ENCODE measurements around the gene ARHGAP27.

The ARHGAP27 gene

DNA sequence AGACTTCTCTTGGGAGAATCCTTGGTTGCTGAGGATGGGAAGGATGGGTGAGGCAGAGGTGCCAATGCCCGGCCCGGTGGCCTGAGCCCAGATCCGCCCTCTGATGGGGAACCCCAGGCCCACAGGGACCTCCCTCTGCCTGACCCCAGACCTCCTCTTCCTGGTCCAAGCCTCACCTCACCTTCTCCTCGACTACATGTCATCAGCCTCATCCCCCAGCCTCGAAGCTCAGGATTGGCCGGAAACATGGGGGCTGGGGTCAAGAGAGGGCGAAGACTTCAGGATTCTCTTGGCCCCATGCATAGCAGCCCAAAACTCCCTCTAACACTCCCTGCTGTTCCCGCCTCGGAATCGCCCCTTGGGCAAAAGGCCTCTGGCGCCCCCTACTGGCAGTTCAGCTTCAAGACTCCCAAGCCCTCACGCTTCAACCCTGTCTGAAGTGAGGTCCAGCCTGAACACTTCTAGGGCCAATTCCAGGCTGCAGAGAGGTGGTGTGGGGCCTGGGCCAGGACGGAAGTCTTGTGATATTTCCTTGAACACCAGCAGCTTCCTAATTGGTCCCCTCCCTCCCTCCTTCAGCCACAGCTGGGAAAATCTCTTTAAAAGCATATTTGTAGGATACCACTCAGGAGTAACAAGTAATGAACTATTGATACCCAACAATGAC, 47.2 kb downstream of the ARHGAP27 start:
- peak; percentile 75 for DNase-seq (ENCODE audit: low read depth)

DNA sequence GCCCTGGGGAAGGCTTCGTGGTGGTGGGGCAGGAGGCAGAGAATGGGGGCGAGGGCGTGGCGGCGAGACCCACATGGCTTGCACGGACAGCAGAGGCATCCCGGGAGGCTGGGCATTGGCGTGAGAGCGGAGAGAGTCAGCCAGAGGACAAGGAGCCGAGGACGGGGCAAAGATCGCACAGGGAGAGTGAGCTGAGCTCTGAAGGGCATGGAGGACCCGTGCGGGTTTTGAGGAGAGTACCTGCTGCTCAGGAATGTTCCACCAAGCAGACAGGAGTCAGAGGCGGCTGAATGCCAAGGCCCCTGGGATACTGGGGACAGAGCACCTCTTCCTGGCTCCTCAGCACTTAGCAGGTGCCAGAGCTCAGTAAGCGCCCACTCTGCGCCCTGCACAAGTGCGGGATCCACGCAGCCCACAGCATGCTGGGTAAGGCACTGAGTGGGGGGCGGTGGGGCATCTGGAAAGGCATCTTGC, 47.8 kb downstream of the ARHGAP27 start:
- no peak for DNase-seq (ENCODE audit: low read depth)

DNA sequence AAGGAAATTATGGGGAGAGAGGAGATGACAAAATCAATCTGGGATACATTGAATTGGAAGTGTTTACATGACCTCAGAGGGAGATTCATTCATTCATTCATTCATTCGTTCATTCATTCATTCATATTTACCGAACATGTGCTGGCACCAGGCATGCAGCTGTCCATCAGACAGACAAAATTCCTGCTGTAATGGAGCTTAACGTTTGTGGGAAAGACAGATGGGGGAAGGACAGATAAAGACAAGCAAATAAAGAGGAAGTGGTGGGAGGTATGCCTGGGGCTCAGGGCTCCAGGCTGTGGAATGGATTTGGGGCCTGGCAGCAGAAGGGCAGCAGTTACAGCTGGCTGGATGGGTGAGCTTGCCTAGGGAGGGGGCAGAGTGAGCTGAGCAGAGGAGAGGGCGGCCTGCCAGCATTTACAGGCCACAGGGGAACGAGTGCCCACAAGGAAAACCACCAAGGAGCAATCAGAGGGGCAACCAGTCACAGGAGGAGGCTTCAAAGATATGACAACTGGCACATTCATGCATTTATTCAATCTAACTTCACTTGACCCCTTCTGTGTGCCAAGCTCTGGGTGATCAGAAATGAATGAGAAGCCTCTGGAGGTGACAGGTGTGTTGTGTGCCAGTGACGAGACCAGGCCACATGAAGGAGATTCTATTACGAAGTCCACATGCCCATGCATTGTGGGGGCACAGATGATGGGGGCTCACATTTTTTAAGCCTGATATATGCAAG, 48.5 kb downstream of the ARHGAP27 start:
- no peak for DNase-seq (ENCODE audit: low read depth)

DNA sequence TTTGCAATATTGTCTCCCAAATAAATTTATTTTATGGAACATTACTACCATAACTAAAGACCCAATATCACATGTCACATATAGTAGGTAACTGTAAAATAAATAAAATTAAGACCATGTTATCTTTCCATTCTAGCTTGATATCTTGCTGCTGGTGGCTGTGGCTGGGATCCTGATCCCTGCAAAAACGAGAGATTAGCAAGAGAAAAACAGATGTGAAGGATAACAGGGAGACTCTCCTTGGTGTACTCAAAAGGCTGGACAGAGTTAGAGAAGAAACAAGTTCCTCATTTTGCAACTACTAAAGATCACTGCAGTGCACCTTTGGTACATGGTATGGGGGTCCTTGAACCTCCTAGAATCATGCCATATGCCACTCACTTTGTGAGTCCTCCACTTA, 49.7 kb downstream of the ARHGAP27 start:
- DNase-seq (ENCODE audit: low read depth): no peak

DNA sequence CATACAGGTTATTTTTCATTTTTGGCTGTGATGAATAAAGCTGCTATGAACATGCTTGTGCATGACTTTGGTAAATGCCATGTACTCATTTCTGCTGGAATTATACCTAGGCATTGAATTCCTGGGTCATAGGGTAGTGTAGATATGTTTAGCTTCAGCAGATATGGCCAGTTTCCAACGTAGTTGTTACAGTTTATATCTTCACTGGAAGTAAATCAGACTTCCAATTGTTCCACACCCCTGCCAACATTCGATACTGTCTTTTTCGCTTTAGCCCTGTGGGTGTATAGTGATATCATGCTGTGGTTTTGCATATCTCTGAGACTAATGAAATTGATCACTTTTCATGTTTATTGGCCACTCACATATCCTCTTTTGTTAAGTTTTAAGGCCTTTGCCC, 50.4 kb downstream of the ARHGAP27 start:
- DNase-seq (ENCODE audit: low read depth): no peak

DNA sequence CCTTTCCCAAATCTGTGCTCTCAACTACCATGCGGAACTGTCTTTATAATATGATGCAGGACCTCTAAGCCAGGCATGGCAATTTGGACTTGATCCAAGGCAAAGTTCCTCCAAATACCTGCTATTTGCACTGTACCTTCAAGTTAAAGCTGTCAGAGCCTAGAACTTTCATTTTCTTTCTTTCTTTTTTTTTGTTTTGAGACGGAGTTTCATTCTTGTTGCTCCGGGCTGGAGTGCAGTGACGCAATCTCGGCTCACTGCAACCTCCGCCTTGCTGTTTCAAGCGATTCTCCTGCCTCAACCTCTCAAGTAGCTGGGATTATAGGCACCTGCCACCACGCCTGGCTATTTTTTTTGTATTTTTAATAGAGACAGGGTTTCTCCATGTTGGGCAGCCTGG, 51.7 kb downstream of the ARHGAP27 start:
- DNase-seq (ENCODE audit: low read depth): no peak

DNA sequence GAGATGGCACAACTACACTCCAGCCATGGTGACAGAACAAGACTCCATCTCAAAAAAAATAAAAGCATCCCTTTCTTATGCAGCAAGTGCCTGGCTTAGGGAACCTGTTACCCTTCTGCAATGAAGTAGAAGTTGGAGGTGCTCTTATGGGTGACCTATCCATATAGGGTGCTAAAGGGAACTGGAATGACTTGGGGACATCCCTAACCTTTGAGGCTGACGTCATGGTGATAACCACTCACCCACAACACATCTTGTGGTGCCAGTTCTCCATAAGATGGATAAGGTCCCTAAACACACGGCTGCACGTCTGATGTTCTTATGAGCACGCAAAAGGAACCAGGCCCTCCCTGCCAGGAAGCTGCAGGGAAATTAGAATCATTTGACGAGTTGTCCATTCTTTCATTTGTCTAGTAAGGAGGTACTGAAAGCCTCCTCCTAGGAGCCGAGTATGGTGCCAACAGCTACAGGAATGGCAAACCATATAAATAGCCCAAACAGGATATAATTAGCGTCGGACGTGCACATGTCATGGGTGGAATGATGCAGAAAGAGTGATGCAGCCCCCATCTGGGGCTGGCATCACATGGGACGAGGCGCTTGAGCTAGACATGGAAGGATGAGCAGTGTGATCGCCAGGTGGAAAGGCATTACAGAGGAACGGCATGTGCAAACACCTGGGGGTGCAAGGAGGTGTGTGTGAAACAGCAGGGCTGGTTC, 52.5 kb downstream of the ARHGAP27 start:
- no peak for DNase-seq (ENCODE audit: low read depth)

DNA sequence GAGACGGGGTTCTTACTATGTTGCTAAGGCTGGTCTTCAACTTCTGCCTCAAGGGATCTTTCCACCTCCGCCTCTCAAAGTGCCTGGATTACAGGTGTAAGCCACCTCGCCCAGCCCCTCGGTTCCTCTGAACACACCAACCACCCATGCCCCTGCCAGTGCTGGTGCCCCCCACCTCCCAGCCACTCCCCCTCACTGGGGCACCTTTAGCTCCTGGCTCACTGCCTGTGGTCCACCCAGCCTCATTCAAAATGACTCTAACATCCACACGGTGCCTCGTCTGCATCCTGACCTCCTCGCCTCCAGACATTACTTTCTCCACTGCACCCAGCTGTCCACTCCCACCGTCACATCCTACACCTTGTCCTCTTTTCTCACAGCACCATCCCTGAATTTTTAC, 55.3 kb downstream of the ARHGAP27 start:
- DNase-seq (ENCODE audit: low read depth): no peak

DNA sequence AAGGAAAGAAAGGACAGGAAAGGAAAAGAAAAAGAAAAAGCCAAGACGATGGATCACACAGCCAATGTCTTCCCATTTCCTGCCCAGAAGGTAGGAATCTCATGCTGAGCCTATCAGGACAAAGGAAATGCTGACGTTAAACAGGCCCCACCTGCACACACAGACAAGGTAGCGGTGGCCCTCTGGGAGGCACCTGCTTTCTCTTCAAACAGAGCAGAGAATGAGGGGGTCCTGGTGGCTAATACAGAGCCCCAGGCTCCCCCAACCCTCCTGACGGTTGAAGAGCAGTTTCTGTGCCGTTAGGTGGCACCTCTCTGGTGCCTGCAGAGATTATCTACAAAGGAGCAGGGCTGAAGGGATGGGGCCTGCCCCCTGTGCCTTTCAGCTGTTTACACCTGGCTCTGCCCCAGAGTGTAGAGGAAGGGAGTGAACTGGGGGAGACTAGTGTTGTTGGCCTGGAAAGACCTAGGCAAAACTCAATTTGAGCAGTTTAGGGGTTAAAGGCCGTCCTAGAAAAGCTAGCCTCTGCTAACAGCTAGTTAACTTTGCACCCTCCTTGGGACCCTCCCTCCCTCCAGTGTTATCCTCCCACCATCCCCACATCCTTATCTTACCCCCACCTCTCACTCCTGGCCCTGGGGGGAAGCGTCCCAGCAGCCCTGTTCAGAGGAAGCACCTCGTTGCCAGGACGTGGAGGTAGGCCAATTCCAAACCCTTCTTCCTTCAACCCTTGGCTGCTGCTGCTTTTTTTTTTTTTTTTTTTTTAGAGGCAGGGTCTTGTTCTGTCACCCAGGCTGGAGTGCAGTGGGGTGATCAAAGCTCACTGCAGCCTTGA, 56.3 kb downstream of the ARHGAP27 start:
- no peak for DNase-seq (ENCODE audit: low read depth)

DNA sequence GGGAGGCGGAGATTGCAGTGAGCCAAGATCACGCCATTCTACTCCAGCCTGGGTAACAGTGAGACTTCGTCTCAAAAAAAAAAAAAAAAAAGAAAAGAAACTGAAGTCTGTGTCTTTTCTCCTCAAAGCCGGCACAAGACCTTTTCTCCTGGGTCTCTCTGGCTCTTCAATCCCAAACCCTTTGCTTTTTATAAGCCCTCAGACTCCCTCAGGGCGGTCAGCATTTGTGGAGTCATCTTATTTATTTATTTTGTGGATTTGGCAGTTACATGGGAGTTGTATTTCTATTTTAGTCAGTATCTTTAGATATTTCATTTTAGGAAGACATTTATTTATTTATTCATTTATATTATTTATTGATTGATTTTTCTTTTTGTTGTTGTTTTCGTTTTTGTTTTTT, 58.2 kb downstream of the ARHGAP27 start:
- DNase-seq (ENCODE audit: low read depth): no peak

DNA sequence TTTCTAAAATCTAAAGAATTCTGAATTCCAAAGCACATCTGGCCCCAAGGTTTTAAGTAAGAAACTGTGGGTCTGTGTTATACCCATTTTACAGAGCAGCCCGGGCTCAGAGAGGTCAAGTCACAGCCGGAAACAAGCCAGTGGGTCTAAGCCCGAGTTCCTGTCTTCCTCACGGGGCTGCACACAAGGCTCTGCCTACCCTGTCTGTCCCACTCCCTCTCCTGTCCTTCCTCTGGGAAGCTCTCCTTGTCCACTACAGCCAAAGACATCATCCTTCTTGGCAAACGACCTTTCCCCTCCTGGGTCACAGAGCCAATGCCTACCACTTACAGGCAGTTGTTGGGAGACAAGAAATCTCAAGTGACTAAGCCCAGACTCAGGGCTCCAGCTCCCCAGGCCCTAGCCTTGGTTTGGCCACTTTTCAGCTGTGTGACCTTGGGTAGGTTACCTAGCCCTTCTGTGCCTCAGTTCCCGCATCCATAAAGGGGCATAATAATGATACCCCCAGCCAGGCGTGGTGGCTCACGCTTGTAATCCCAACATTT, 60.3 kb downstream of the ARHGAP27 start:
- DNase-seq (ENCODE audit: low read depth): no peak

DNA sequence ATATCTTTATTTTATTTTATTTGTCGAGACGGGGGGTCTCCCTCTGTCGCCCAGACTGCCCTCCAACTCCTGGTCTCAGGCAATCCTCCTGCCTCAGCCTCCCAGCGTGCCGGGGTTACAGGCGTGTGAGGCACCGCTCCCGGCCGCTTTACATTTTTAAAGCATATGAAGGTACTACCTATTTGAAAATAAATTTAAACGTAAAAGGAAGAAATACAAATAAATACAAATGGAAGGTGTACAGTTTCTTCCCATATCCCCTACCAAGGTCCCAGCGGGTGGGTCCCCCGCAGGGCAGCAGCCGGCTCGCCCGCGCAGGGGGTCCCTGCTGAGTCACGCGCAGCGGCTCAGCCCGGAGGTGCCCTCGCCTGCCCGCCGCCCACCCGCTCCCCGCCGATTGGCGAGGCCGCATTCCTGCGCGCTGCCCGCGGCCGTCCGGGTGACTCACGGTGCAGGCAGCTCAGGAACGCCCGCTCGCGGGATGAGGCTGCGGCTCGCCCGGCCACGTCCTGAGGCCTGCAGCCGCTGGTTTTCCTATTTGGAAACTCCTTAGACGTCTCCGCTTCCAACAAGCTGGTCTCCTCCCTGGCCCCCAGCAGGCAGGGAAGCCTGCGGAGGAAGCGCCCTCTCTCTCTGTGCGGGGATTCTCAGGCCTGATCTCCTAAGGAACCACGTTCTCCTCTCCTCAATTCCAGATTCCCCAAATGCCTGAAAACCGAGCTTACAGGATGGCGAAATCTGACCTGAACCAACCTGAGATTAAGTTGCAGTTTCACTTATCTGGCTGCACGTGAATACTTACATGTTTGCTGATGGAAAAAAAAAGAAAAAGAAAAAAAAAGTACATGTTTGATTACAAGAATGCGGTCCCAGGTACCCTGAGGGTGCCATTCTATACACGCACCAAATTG, 61.0 kb downstream of the ARHGAP27 start:
- DNase-seq (ENCODE audit: low read depth): peak; percentile 85

DNA sequence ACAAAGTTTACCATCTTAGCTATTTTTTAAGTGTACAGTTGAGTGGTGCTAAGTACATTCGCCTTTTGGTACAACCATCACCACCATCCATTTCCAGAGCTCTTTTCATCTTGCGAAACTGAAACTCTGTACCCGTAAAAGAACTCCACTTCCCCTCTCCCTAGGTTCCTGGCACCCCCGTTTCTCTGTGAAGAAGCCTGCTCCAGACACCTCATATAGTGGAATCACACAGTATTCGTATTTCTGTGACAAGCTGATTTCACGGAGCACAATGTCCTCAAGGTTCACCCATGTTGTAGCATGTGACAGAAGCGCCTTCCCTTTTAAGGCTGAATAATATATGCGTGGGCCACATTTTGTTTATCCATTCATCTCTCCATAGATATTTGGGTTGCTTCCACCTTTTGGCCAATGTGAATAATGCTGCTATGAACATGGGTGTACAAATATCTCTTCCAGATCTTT, 61.7 kb downstream of the ARHGAP27 start:
- no peak for DNase-seq (ENCODE audit: low read depth)

DNA sequence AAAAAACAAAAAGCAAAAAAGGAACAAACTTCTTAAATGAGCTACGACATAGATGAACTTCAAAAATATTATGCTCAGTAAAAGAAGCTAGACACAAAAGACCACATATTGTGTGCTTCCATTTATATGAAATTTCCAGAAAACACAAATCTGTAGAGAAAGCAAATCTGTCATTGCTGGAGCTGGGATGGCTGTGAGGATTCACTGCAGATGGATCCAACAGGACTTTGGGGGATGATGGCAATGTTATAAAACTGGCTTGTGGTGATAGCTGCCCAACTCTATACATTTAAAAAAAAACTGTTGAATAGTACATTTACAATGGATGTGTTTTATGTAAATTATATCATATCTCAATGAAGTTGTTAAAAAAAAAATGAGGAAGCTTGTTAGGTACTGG, 63.2 kb downstream of the ARHGAP27 start:
- no peak for DNase-seq (ENCODE audit: low read depth)

DNA sequence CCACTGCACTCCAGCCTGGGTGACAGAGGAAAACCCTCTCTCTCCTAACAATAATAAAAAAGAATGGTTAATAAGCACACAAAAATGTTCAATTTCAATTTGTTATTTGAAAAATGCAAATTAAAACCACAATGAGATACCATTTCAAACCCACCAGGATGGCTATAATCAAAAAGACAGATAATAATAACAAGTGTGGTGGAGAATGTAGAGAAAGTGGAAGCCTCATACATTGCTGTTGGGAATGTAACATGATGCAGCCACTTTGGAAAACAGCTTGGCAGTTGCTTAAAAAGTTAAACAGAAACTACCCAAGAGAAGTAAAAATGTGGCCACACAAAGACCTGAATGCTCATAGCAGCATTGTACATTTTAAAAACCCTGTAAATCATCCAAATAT, 64.0 kb downstream of the ARHGAP27 start:
- no peak for DNase-seq (ENCODE audit: low read depth)

DNA sequence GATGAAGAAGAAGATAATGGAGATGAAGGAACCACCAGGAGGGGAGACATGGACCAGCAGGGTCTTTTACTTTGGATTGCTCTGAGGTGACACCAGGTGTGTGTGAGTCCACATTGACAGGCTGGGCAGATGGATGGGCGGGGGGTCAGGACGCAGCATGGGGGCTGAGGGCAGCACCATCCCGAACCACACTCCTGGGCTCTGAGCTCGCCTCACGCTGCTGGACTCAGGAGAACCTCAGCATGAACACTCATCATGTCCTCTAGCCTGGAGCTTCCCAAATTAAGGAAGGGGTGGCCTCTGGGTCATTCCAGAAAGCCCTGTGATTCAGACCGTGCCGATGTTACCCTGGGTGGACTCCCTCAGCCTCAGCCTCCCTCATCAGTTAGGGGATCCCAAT, 65.5 kb downstream of the ARHGAP27 start:
- no peak for DNase-seq (ENCODE audit: low read depth)

DNA sequence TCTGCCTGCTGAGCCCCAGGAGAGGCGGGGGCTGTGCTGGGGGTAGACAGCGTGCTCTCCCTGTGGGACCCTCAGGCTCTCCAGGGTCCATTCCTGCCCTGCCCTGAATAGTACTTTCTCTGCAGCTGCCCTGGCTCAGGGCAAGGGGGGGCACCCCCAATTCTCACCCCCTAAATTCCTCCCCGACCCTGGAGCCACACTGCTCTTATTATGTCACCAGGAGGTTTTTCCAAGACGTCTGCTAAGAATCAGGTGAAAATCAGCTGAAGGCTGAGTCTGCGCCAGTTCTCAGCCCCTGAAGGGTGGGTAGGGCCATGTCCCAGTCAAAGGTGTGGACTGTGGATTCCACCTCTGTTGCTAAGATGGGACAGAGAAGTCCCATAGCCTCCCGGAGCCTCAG, 66.0 kb downstream of the ARHGAP27 start:
- DNase-seq (ENCODE audit: low read depth): no peak

DNA sequence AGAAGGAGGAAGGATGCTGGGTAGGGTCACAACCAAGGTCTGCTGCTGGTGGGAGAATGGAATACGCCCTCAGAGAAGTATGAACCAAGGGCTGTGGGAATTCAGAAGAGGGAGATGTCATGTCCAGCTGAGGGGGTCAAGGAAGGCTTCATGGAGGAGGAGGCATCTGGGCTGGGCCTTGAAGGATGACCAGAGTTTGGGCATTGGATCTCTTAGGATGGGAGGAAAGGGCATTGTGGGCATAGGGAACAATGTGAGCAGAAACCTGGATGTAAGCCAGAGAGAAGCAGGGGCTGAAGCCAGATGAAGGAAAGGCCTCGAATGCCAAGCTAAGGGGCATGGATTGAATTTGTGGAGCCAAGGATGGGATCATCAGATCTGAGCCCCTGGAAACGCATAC, 66.6 kb downstream of the ARHGAP27 start:
- no peak for DNase-seq (ENCODE audit: low read depth)

DNA sequence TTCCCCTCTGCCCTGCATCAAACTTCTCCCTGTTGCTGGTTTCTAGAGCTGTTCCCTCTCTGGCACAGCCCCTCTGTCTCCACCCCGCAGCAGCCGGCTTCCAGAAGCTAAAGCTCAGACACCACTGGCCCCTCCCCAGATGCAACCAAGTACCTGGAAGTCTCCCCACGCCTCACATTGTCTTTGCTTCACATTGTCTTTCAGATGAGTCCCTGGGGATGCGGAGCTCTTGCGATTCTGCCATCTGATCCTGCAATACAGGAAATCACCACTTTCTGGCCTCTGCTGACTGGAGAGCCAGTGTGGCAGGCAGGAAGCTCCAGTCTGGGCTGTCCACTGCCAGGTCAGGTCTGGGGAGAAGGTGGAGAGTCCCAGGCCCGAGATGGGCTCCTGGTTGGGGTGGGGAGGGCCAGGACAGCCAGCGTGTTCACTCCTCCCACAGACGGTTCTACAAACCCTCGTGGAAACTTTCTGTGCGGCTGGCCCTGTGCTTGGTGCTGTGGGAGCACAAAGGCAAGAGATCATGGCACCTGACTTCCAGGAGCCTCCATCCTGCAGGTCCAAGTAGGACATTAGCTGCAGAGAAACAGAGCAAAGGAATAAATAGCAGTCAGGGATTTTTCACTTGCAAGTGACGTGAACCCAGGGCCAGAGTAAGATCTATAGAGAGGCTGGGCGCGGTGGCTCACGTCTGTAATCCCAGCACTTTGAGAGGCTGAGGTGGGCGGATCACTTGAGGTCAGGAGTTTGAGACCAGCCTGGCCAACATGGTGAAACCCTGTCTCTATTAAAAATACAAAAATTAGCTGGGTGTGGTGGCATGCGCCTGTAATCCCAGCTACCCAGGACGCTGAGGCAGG, 67.9 kb downstream of the ARHGAP27 start:
- DNase-seq (ENCODE audit: low read depth): no peak

DNA sequence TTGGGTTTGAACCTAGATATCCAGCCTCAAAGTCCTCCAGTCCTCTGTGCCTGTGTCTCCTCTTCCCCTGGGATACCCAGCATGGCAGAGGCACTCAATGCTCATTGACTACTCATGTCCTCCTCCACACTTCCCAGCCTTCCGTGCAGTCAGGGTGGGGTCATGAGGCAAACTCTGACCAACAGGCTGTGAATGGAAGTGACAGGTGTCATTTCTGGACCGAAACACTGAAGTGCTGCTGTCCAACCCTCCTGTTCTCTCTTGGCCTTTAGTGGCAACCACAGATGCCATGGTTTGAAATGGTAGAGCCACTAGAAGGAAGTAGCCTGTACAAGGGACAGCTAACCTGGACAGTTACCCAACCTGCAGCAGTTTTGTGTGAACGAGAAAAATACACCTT, 69.2 kb downstream of the ARHGAP27 start:
- DNase-seq (ENCODE audit: low read depth): no peak
